Measurements from ENCODE around the gene RGS8.

Gene RGS8

GRCh38 chr1:182670032-182670749 is 14.2 kb downstream of the RGS8 start:
- no peak for DNase-seq

- DNase-seq: no peak
Observed at GRCh38 chr1:182669266-182669665, 15.1 kb downstream of the RGS8 start.

- no peak for DNase-seq
Observed at GRCh38 chr1:182668521-182669054, 15.8 kb downstream of the RGS8 start.

GRCh38 chr1:182667848-182668505 is 16.4 kb downstream of the RGS8 start:
- no peak for DNase-seq

GRCh38 chr1:182666706-182667105 is 17.7 kb downstream of the RGS8 start:
- DNase-seq: no peak

- no peak for DNase-seq
Observed at GRCh38 chr1:182664296-182664695, 20.1 kb downstream of the RGS8 start.

- no peak for DNase-seq
Observed at GRCh38 chr1:182662956-182663355, 21.4 kb downstream of the RGS8 start.

- DNase-seq: no peak
Observed at GRCh38 chr1:182662121-182662890, 22.1 kb downstream of the RGS8 start.

- DNase-seq: no peak
Observed at GRCh38 chr1:182658055-182658454, 26.3 kb downstream of the RGS8 start.

GRCh38 chr1:182656842-182657397 is 27.5 kb downstream of the RGS8 start:
- DNase-seq: no peak

GRCh38 chr1:182653986-182654385 is 30.4 kb downstream of the RGS8 start:
- no peak for DNase-seq

- DNase-seq: no peak
Observed at GRCh38 chr1:182652933-182653332, 31.5 kb downstream of the RGS8 start.

- DNase-seq: no peak
Observed at GRCh38 chr1:182651339-182651724, 33.1 kb downstream of the RGS8 start.

- DNase-seq: no peak
Observed at GRCh38 chr1:182650678-182651338, 33.6 kb downstream of the RGS8 start.

- DNase-seq: no peak
Observed at GRCh38 chr1:182649041-182649440, 35.3 kb downstream of the RGS8 start.

GRCh38 chr1:182646739-182647138 is 37.6 kb downstream of the RGS8 start:
- DNase-seq: no peak

- DNase-seq: no peak
Observed at GRCh38 chr1:182644886-182645285, 39.5 kb downstream of the RGS8 start.

- DNase-seq: no peak
Observed at GRCh38 chr1:182643699-182644098, 40.7 kb downstream of the RGS8 start.

- DNase-seq: no peak
Observed at GRCh38 chr1:182642461-182642860, 41.9 kb downstream of the RGS8 start.

GRCh38 chr1:182641561-182641960 is 42.8 kb downstream of the RGS8 start:
- no peak for DNase-seq

- no peak for DNase-seq
Observed at GRCh38 chr1:182639330-182639729, 45.1 kb downstream of the RGS8 start.

GRCh38 chr1:182637769-182638168 is 46.6 kb downstream of the RGS8 start:
- DNase-seq: no peak

- no peak for DNase-seq
Observed at GRCh38 chr1:182635871-182636270, 48.5 kb downstream of the RGS8 start.
